Transverse colon (tissue), 4 donors: ENCODE data around the gene SVBP. TPM values are rescaled to one million over a fixed set of nuclear protein-coding genes. Genes with fewer than 3 reads are reported as not detected.

Experiments
- DNase-seq: peaks from one replicate; pipeline ENCODE4 v3.0.0-alpha.2; 2019
- H3K27ac ChIP-seq, 4 donors: fragments of 200-600 bp; sonication (generic); 2 replicates each; pipeline ENCODE4 v1.5.1; 2016 to 2018; ENCODE audit warnings: inconsistent platforms in 4 of 4
- H3K27me3 ChIP-seq: fragments of 200-600 bp; sonication (generic); 2 replicates; pipeline ENCODE4 v1.5.1; 2017; ENCODE audit warnings: inconsistent platforms
- H3K36me3 ChIP-seq, 4 donors: fragments of 200-600 bp; sonication (generic); 2 replicates each; pipeline ENCODE4 v1.5.1; 2017 to 2019; ENCODE audit warnings: inconsistent platforms in 4 of 4
- H3K4me1 ChIP-seq, 4 donors: fragments of 200-600 bp; sonication (generic); 2 replicates each; pipeline ENCODE4 v1.5.1; 2017 to 2020; ENCODE audit warnings: inconsistent platforms in 4 of 4
- H3K4me3 ChIP-seq, 4 donors: fragments of 200-600 bp; sonication (generic); 1 replicate in 1 of 4; 2 replicates in 3 of 4; pipeline versions ENCODE4 v1.5.1 to v1.6.1; 2017 to 2019; ENCODE audit warnings: inconsistent platforms in 4 of 4
- H3K9me3 ChIP-seq, 2 donors: fragments of 200-600 bp; sonication (generic); 2 replicates each; pipeline ENCODE4 v1.5.1; 2017 to 2019; ENCODE audit warnings: inconsistent platforms in 2 of 2
- CTCF ChIP-seq, 5 experiments: fragments of 200-600 bp in 3 of 5; fragments of 450-650 bp in 2 of 5; sonication (generic) in 3 of 5; IDR thresholded peaks; 1 replicate in 2 of 5; 2 replicates in 3 of 5; pipeline ENCODE4 v1.5.1; 2016 to 2017; ENCODE audit warnings: antibody characterized with exemption in 5 of 5, inconsistent platforms in 3 of 5, mild to moderate bottlenecking in 2 of 5, moderate library complexity in 1 of 5
- EP300 ChIP-seq: sonication (generic); formaldehyde crosslinking; IDR thresholded peaks from one replicate; pipeline ENCODE4 v1.6.1; 2017; ENCODE audit warnings: antibody characterized with exemption, low read depth
- POLR2A ChIP-seq: fragments of 450-650 bp; IDR thresholded peaks from one replicate; pipeline ENCODE4 v1.6.1; 2016; ENCODE audit warnings: antibody characterized with exemption, mild to moderate bottlenecking, moderate library complexity
- POLR2AphosphoS5 ChIP-seq, 3 donors: sonication (generic); formaldehyde crosslinking; IDR thresholded peaks; one replicate each; pipeline ENCODE4 v1.6.1; 2016; ENCODE audit warnings: antibody characterized with exemption in 3 of 3
- WGBS, 2 donors: methylation state at CpG; one replicate each; pipeline ENCODE4 v1.1.5; 2018; ENCODE audit warnings: low coverage in 1 of 2; 5-methylcytosine and 5-hydroxymethylcytosine counted together
- in situ Hi-C, 4 donors: fragments of 200-750 bp; cut with MboI; loops; one replicate each; pipeline versions ENCODE4 v1.15.0 to v1.15.1; 2017; ENCODE audit warnings: low sequenced_read_pairs in 3 of 4, low pct_ligation_motif_present in 1 of 4, low pct_unique_long_range_greater_than_20kb in 1 of 4
- intact Hi-C: fragments of 100-400 bp; cut with DNase I; formaldehyde crosslinking; loops from one replicate; pipeline ENCODE4 v1.15.1; 2023; ENCODE audit warnings: low total_unique reads
- total RNA-seq, 4 donors: library from RNA; depleted of rRNA; stranded (reverse); fragments of >200 nt; gene quantifications; one replicate each; pipeline ENCODE4 v1.1.0, GENCODE V29; 2016

The SVBP gene
- total RNA-seq, 4 donors from 2014 or later, result 15.3 to 33.3 (median 17.6) TPM

GRCh38 chr1:42774928-42775526 is 42.2 kb downstream of the SVBP start:
- Histone ChIP-seq H3K27me3 (no peaks in the 10 kb centered on the region), H3K9me3 (no peaks in the 10 kb centered on the region), H3K4me1 (peaks cover 0 to under 1% (median 0%) of the 10 kb centered on the region in 4 donors), H3K36me3 (peaks cover 0 to 36% (median 16%) of the 10 kb centered on the region in 4 donors), H3K4me3 (no peak overlapping the region), H3K27ac (no peak overlapping the region)
- no peak for DNase-seq
- intact Hi-C loops, result loop anchor here (10.0 kb wide), 1 partner anchor 70 kb away; the partner anchor contains the start of gene ZNF691
- no peak for TF ChIP-seq EP300
- no peak for TF ChIP-seq CTCF (IDR thresholded peaks at IDR 0.05)
- TF ChIP-seq POLR2AphosphoS5 (IDR thresholded peaks at IDR 0.05), result no peak
- no peak for TF ChIP-seq POLR2A
- WGBS, 2 donors, result 80 to 92% methylated on average over 2 to 5 of the region's 5 CpGs
- in situ Hi-C loops, result loop anchor here in 3 of 4 donors (10.0 to 25.0 kb wide), 3 partner anchors 287 to 438 kb away; partner anchors contain the start of gene FOXJ3 (in 2 of the 3)

GRCh38 chr1:42773420-42773819 is 43.8 kb downstream of the SVBP start:
- Histone ChIP-seq H3K4me1 (peaks cover 0 to 16% (median 4%) of the 10 kb centered on the region in 4 donors), H3K9me3 (no peaks in the 10 kb centered on the region), H3K27ac (no peak overlapping the region), H3K36me3 (peaks cover 0 to 36% (median 16%) of the 10 kb centered on the region in 4 donors), H3K4me3 (no peak overlapping the region), H3K27me3 (no peaks in the 10 kb centered on the region)
- in situ Hi-C loops (loop anchor here in 3 of 4 donors (10.0 to 25.0 kb wide), 2 partner anchors 301 to 436 kb away; partner anchors contain the start of gene FOXJ3 (in 2 of the 3)), intact Hi-C loops (loop anchor here (10.0 kb wide), 1 partner anchor 71 kb away; the partner anchor contains the start of gene ZNF691)
- WGBS, 2 donors, result 45 to 48% methylated on average over 2 of the region's 2 CpGs
- DNase-seq, result no peak
- TF ChIP-seq EP300, result no peak
- TF ChIP-seq POLR2AphosphoS5 (IDR thresholded peaks at IDR 0.05), result no peak
- TF ChIP-seq POLR2A, result no peak
- no peak for TF ChIP-seq CTCF (IDR thresholded peaks at IDR 0.05)

GRCh38 chr1:42769811-42770210 is 47.4 kb downstream of the SVBP start:
- peaks cover 15 to 35% (median 16%) of the 10 kb centered on the region in 4 donors for H3K4me1 ChIP-seq
- intact Hi-C loops (loop anchor here (10.0 kb wide), 2 partner anchors 75 to 435 kb away; partner anchors contain the start of genes FOXJ3 and ZNF691), in situ Hi-C loops (loop anchor here (10.0 to 25.0 kb wide), 3 partner anchors 305 to 435 kb away; partner anchors contain the start of gene FOXJ3 (in 3 of the 4))
- no peak for DNase-seq
- no peak overlapping the region for H3K4me3 ChIP-seq
- no peaks in the 10 kb centered on the region for H3K9me3 ChIP-seq
- no peak overlapping the region for H3K27ac ChIP-seq
- no peaks in the 10 kb centered on the region for H3K27me3 ChIP-seq
- H3K36me3 ChIP-seq, result peaks cover 0 to 11% (median 3%) of the 10 kb centered on the region in 4 donors
- 94 to 97% methylated on average over 2 to 3 of the region's 3 CpGs for WGBS, 2 donors
- TF ChIP-seq CTCF (IDR thresholded peaks at IDR 0.05), result no peak
- no peak for TF ChIP-seq POLR2AphosphoS5 (IDR thresholded peaks at IDR 0.05)
- no peak for TF ChIP-seq EP300
- TF ChIP-seq POLR2A, result no peak

GRCh38 chr1:42768172-42768571 is 49.0 kb downstream of the SVBP start:
- Histone ChIP-seq H3K4me3 (peak overlapping the region; percentile 90 to 99 (median 94)), H3K27ac (peak overlapping the region in 2 of 4 donors; percentile 93 to 94), H3K36me3 (no peaks in the 10 kb centered on the region), H3K9me3 (no peaks in the 10 kb centered on the region), H3K27me3 (no peaks in the 10 kb centered on the region), H3K4me1 (peaks cover 15 to 41% (median 19%) of the 10 kb centered on the region in 4 donors)
- DNase-seq, result no peak
- in situ Hi-C loops (loop anchor here in 3 of 4 donors (10.0 to 25.0 kb wide), 2 partner anchors 431 to 433 kb away; partner anchors contain the start of gene FOXJ3 (in 3 of the 3)), intact Hi-C loops (loop anchor here (10.0 kb wide), 1 partner anchor 433 kb away; the partner anchor contains the start of gene FOXJ3)
- TF ChIP-seq POLR2AphosphoS5 (IDR thresholded peaks at IDR 0.05), result no peak
- no peak for TF ChIP-seq EP300
- TF ChIP-seq POLR2A, result no peak
- no peak for TF ChIP-seq CTCF (IDR thresholded peaks at IDR 0.05)
- 80 to 95% methylated on average over 2 of the region's 2 CpGs for WGBS, 2 donors
